Measurements from ENCODE around the gene ENTPD5.
"Not testable (repeated sequence)": the region's sequence is repeated elsewhere in the genome, so short reads cannot be mapped to it uniquely, and the experiment has no call there.

ENTPD5 gene

GRCh38 chr14:73998726-73999125, 20.4 kb downstream of the ENTPD5 start:
- DNase-seq, result no peak

GRCh38 chr14:73997944-73998447, 21.1 kb downstream of the ENTPD5 start:
- DNase-seq, result no peak

- no peak for DNase-seq
Measured at GRCh38 chr14:73997108-73997943, 21.8 kb downstream of the ENTPD5 start.

GRCh38 chr14:73996731-73997107, 22.4 kb downstream of the ENTPD5 start:
- DNase-seq, result no peak

- no peak for DNase-seq
Measured at GRCh38 chr14:73995977-73996378, 23.1 kb downstream of the ENTPD5 start.

GRCh38 chr14:73994926-73995325, 24.2 kb downstream of the ENTPD5 start:
- not testable (repeated sequence) for DNase-seq

GRCh38 chr14:73991092-73991491, 28.0 kb downstream of the ENTPD5 start:
- DNase-seq, result no peak

- DNase-seq, result not testable (repeated sequence)
Measured at GRCh38 chr14:73988656-73989055, 30.4 kb downstream of the ENTPD5 start.

- DNase-seq, result no peak
Measured at GRCh38 chr14:73988065-73988464, 31.0 kb downstream of the ENTPD5 start.

- DNase-seq, result no peak
Measured at GRCh38 chr14:73977896-73978295, 41.2 kb downstream of the ENTPD5 start.

GRCh38 chr14:73976125-73976524, 43.0 kb downstream of the ENTPD5 start:
- DNase-seq, result no peak

GRCh38 chr14:73973497-73973896, 45.6 kb downstream of the ENTPD5 start:
- DNase-seq, result no peak

GRCh38 chr14:73968885-73969284, 50.2 kb downstream of the ENTPD5 start:
- DNase-seq, result no peak

GRCh38 chr14:73965216-73965615, 53.9 kb downstream of the ENTPD5 start:
- DNase-seq, result no peak

- no peak for DNase-seq
Measured at GRCh38 chr14:73961192-73961591, 57.9 kb downstream of the ENTPD5 start.

- no peak for DNase-seq
Measured at GRCh38 chr14:73958591-73958990, 60.5 kb downstream of the ENTPD5 start.

GRCh38 chr14:73955674-73956073, 63.4 kb downstream of the ENTPD5 start:
- no peak for DNase-seq

- no peak for DNase-seq
Measured at GRCh38 chr14:73953731-73954130, 65.4 kb downstream of the ENTPD5 start.

GRCh38 chr14:73949752-73950734, 69.0 kb downstream of the ENTPD5 start, which contains the start of the genes COQ6 and FAM161B:
Gene COQ6 (plus strand): TSS chr14:73950302. CDS start chr14:73950333, 31 bp downstream.
Gene FAM161B (minus strand): TSS chr14:73950094. CDS start chr14:73950026, 68 bp downstream.
- peak; percentile 86 for DNase-seq

- no peak for DNase-seq
Measured at GRCh38 chr14:73945159-73945670, 73.9 kb downstream of the ENTPD5 start.

- no peak for DNase-seq
Measured at GRCh38 chr14:73944432-73945158, 74.5 kb downstream of the ENTPD5 start.

- DNase-seq, result no peak
Measured at GRCh38 chr14:73943083-73943482, 76.0 kb downstream of the ENTPD5 start.
